Tibial nerve (tissue), 4 donors: ENCODE measurements around the gene TXNIP. TPM values are rescaled to one million over a fixed set of nuclear protein-coding genes. Genes with fewer than 3 reads are reported as not detected.

Experiments
- DNase-seq, 2 donors: peaks; one replicate each; pipeline ENCODE4 v3.0.0-alpha.2; 2019; ENCODE audit warnings: low spot score in 2 of 2
- H3K27ac ChIP-seq, 4 donors: fragments of 200-600 bp; sonication (generic) in 3 of 4; one replicate each; pipeline ENCODE4 v1.5.1; 2017 to 2019; ENCODE audit warnings: mild to moderate bottlenecking in 1 of 4
- H3K27me3 ChIP-seq, 2 donors: fragments of 200-600 bp; sonication (generic) in 1 of 2; one replicate each; pipeline versions ENCODE4 v1.5.1 to v1.6.0; 2017 to 2019
- H3K36me3 ChIP-seq, 3 donors: fragments of 200-600 bp; sonication (generic); one replicate each; pipeline ENCODE4 v1.5.1; 2018 to 2019
- H3K4me1 ChIP-seq, 4 donors: fragments of 200-600 bp; sonication (generic) in 3 of 4; one replicate each; pipeline ENCODE4 v1.5.1; 2017 to 2019
- H3K4me3 ChIP-seq, 4 donors: fragments of 200-600 bp; sonication (generic) in 3 of 4; one replicate each; pipeline ENCODE4 v1.5.1; 2017 to 2019; ENCODE audit warnings: mild to moderate bottlenecking in 1 of 4, moderate library complexity in 1 of 4
- H3K9me3 ChIP-seq, 4 donors: fragments of 200-600 bp; sonication (generic) in 3 of 4; one replicate each; pipeline ENCODE4 v1.5.1; 2017 to 2019
- EP300 ChIP-seq, 2 donors: sonication (generic); formaldehyde crosslinking; IDR thresholded peaks; one replicate each; pipeline ENCODE4 v1.6.1; 2017; ENCODE audit warnings: antibody characterized with exemption in 2 of 2, mild to moderate bottlenecking in 1 of 2
- POLR2A ChIP-seq, 2 donors: fragments of 450-650 bp; IDR thresholded peaks; one replicate each; pipeline ENCODE4 v1.6.1; 2017; ENCODE audit warnings: antibody characterized with exemption in 2 of 2, mild to moderate bottlenecking in 2 of 2, moderate library complexity in 2 of 2
- WGBS, 2 donors: methylation state at CpG; one replicate each; pipeline ENCODE4 v1.1.5; 2018; 5-methylcytosine and 5-hydroxymethylcytosine counted together
- total RNA-seq, 4 donors: library from RNA; depleted of rRNA; stranded (reverse); fragments of >200 nt; gene quantifications; one replicate each; pipeline ENCODE4 v1.1.0, GENCODE V29; 2016
- TF ChIP-seq, protein P1 (sequence below), 5 experiments: fragments of 200-600 bp in 3 of 5; fragments of 450-650 bp in 2 of 5; sonication (generic) in 3 of 5; IDR thresholded peaks; one replicate each; pipeline ENCODE4 v1.5.1; 2016 to 2019; ENCODE audit warnings: antibody characterized with exemption in 5 of 5, mild to moderate bottlenecking in 3 of 5, moderate library complexity in 2 of 5

TXNIP gene
- total RNA-seq, 4 donors from 2014 or later: 1,863 to 2,525 (median 2,185) TPM

GRCh38 chr1:145992502-145992936, 3.9 kb downstream of the TXNIP start:
- peak overlapping the region; percentile 67 to 97 (median 78) for H3K4me3 ChIP-seq
- WGBS, 2 donors: 42 to 50% methylated on average over 1 of the region's 1 CpG
- peak in 1 of 2 donors; percentile 3 for TF ChIP-seq POLR2A (IDR thresholded peaks at IDR 0.05)
- TF ChIP-seq EP300 (IDR thresholded peaks at IDR 0.05): peak in 1 of 2 donors; percentile 63
- TF ChIP-seq, protein P1, sequence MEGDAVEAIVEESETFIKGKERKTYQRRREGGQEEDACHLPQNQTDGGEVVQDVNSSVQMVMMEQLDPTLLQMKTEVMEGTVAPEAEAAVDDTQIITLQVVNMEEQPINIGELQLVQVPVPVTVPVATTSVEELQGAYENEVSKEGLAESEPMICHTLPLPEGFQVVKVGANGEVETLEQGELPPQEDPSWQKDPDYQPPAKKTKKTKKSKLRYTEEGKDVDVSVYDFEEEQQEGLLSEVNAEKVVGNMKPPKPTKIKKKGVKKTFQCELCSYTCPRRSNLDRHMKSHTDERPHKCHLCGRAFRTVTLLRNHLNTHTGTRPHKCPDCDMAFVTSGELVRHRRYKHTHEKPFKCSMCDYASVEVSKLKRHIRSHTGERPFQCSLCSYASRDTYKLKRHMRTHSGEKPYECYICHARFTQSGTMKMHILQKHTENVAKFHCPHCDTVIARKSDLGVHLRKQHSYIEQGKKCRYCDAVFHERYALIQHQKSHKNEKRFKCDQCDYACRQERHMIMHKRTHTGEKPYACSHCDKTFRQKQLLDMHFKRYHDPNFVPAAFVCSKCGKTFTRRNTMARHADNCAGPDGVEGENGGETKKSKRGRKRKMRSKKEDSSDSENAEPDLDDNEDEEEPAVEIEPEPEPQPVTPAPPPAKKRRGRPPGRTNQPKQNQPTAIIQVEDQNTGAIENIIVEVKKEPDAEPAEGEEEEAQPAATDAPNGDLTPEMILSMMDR (IDR thresholded peaks at IDR 0.05): no peak
- peaks cover 0 to 27% (median 5%) of the 10 kb centered on the region in 4 donors for H3K4me1 ChIP-seq
- H3K27me3 ChIP-seq: no peaks in the 10 kb centered on the region
- peaks cover 22 to 37% (median 32%) of the 10 kb centered on the region in 3 donors for H3K36me3 ChIP-seq
- no peak for DNase-seq
- H3K9me3 ChIP-seq: no peaks in the 10 kb centered on the region
- H3K27ac ChIP-seq: peak overlapping the region; percentile 94 to 99 (median 97)

DNA sequence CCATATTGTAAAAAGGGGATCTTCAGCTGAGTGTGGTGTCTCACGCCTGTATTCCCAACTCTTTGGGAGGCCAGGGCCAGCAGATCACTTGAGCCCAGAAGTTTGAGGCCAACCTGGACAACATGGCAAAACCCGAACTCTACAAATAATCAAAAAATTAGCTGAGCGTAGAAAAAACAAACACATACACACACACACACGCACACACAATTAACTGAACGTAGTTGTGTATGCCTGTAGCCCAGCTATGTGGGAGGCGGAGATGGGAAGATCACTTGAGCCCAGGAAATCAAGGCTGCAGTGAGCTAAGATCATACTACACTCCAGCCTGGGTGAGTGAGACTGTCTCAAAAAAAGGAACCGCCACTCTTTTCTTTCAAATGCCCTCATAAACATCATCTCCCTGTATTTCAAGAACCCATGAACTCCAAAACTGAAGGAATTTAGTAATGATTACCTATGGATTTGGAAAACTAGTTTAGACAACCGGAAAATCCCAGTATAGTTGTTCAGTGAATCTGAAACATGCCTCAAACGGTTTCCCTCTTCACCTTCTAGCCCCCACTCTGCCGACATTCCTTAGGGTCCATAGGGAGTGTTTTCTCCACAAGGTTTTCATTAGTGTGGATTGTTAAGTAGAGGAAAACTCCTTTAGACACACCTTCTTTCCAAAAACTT, 4.5 kb downstream of the TXNIP start:
- Histone ChIP-seq H3K27me3 (no peaks in the 10 kb centered on the region), H3K4me3 (peak overlapping the region; percentile 67 to 97 (median 78)), H3K9me3 (no peaks in the 10 kb centered on the region), H3K4me1 (peaks cover 0 to 27% (median 5%) of the 10 kb centered on the region in 4 donors), H3K27ac (peak overlapping the region; percentile 94 to 99 (median 97)), H3K36me3 (peaks cover 22 to 37% (median 32%) of the 10 kb centered on the region in 3 donors)
- DNase-seq: peak in 1 of 2 donors; percentile 60
- peak in 1 of 2 donors; percentile 88 for TF ChIP-seq EP300 (IDR thresholded peaks at IDR 0.05)
- peak; percentile 10 to 36 for TF ChIP-seq POLR2A (IDR thresholded peaks at IDR 0.05)
- TF ChIP-seq, protein P1 (IDR thresholded peaks at IDR 0.05): no peak
- 39 to 43% methylated on average over 10 of the region's 10 CpGs for WGBS, 2 donors

DNA sequence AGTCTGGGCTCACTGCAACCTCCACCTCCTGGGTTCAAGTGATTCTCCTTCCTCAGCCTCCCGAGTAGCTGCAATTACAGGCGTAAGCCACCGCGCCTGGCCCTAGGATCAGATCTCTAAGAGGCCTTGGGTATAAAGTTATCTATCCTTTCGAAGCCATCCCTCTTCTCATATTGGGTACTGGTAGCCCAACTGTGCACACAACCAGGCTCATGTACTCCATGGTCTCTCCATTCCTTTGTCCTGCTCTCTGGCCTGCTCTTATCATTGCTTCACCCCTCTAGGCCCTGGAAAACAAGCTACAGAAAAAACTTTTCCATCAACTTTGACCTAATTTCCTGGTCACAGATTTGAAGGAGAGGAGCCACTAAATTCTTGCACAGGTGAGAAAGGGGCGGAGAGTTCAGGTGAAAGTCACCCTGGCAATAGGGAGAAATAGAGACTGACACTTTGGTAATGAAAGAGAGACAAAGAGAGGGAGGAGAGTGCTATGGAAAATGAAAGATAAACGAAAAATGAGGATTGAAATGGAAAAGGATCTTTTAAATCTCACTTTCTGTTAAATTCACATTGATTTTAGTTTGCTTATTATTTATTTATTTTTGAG, 6.0 kb downstream of the TXNIP start:
- H3K4me3 ChIP-seq: no peak overlapping the region
- 84 to 87% methylated on average over 7 of the region's 7 CpGs for WGBS, 2 donors

GRCh38 chr1:145988773-145989172, 7.6 kb downstream of the TXNIP start:
- no peak for DNase-seq
- Histone ChIP-seq H3K27me3 (no peaks in the 10 kb centered on the region), H3K4me3 (no peak overlapping the region), H3K27ac (peak overlapping the region in 3 of 4 donors; percentile 29 to 99 (median 56)), H3K36me3 (peaks cover 9 to 15% (median 9%) of the 10 kb centered on the region in 3 donors), H3K4me1 (peaks cover 0 to 57% (median 19%) of the 10 kb centered on the region in 4 donors), H3K9me3 (no peaks in the 10 kb centered on the region)
- TF ChIP-seq EP300 (IDR thresholded peaks at IDR 0.05) (no peak), POLR2A (IDR thresholded peaks at IDR 0.05) (no peak)
- TF ChIP-seq, protein P1 (IDR thresholded peaks at IDR 0.05): no peak
- WGBS, 2 donors: 57 to 71% methylated on average over 5 of the region's 5 CpGs

More for the DNA sequence above, 6.0 kb downstream of the TXNIP start:
- no peaks in the 10 kb centered on the region for H3K9me3 ChIP-seq
- H3K4me1 ChIP-seq: peaks cover 0 to 41% (median 8%) of the 10 kb centered on the region in 4 donors
- H3K27ac ChIP-seq: peak overlapping the region in 3 of 4 donors; percentile 94 to 99 (median 97)
- no peaks in the 10 kb centered on the region for H3K27me3 ChIP-seq
- TF ChIP-seq EP300 (IDR thresholded peaks at IDR 0.05): peak in 1 of 2 donors; percentile 37
- no peak for TF ChIP-seq POLR2A (IDR thresholded peaks at IDR 0.05)
- TF ChIP-seq, protein P1 (IDR thresholded peaks at IDR 0.05): no peak
- peaks cover 22 to 31% (median 25%) of the 10 kb centered on the region in 3 donors for H3K36me3 ChIP-seq
- DNase-seq: no peak

DNA sequence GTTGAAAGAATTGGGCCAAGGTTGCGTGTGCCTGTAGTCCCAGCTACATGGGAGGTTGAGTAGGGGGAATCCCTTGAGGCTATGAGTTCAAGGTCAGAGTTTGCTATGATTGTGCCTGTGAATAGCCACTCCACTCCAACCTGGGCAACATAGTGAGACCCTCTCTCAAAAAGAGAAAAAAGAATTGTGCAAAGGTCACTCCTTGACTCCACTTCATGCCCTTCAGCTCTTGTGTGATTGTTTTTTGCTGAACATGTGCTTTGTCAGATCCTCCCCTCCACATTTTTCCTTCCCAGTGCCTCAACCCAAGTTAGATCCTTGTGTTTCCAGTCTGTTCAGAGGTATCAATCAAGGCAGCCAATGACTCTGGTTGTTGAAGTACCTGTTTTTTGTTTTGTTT, 8.5 kb downstream of the TXNIP start:
- no peak for DNase-seq
- 94 to 96% methylated on average over 1 of the region's 1 CpG for WGBS, 2 donors
- Histone ChIP-seq H3K36me3 (peaks cover under 1 to 7% (median under 1%) of the 10 kb centered on the region in 3 donors), H3K4me1 (peaks cover 0 to 65% (median 28%) of the 10 kb centered on the region in 4 donors), H3K9me3 (no peaks in the 10 kb centered on the region), H3K27me3 (no peaks in the 10 kb centered on the region), H3K27ac (peak overlapping the region in 3 of 4 donors; percentile 29 to 99 (median 56)), H3K4me3 (no peak overlapping the region)
- TF ChIP-seq, protein P1 (IDR thresholded peaks at IDR 0.05): no peak
- no peak for TF ChIP-seq EP300 (IDR thresholded peaks at IDR 0.05)
- no peak for TF ChIP-seq POLR2A (IDR thresholded peaks at IDR 0.05)
